GM12878 (cell line): Measurements from ENCODE around the gene MUC16. TPM values are rescaled to one million over a fixed set of nuclear protein-coding genes. Genes with fewer than 3 reads are reported as not detected.

Source experiments
- ATAC-seq: fragments of 200-7000 bp; cut with Tn5 transposase; 3 replicates; pipeline ENCODE4 v1.9.1; 2020; ENCODE audit warnings: mild to moderate bottlenecking, moderate library complexity
- BruUV-seq: library from RNA; stranded (reverse); fragments of 400-500 nt; replicated peaks from 2 replicates; lab custom pipeline; 2021; lab: Mats Ljungman, UMichigan
- CTCF ChIA-PET: fragments of 300-600 bp; sonication (Branson Sonifier 250); formaldehyde crosslinking; extraction: SDS; loops from one replicate; lab custom pipeline; 2021; ENCODE audit warnings: inconsistent platforms; lab: Yijun Ruan, JAX
- POLR2A ChIA-PET: fragments of 350-600 bp; formaldehyde crosslinking; extraction: SDS; loops from one replicate; lab custom pipeline; 2021; ENCODE audit warnings: inconsistent platforms; lab: Charles Lee
- RAD21 ChIA-PET: fragments of 300-600 bp; sonication (Branson Sonifier 250); formaldehyde crosslinking; loops from one replicate; lab custom pipeline; 2023; ENCODE audit warnings: antibody characterized with exemption; ENCODE audit not compliant: unreplicated experiment; lab: Charles Lee
- SMC1A ChIA-PET: fragments of 300-600 bp; sonication (Branson Sonifier 250); formaldehyde crosslinking; loops from one replicate; lab custom pipeline; 2023; ENCODE audit not compliant: unreplicated experiment, uncharacterized antibody; lab: Charles Lee
- DNase-seq: peaks from one replicate; pipeline ENCODE4 v3.0.0-alpha.2; 2011; ENCODE audit warnings: low read depth, low spot score
- FAIRE-seq: peaks from 3 replicates; lab custom pipeline; 2011; peaks lifted over from hg19 to GRCh38; lab: Jason Lieb, UNC
- H2AFZ ChIP-seq: 2 replicates; pipeline ENCODE4 v1.6.0; 2011; ENCODE audit warnings: low read depth, low read length, control low read depth; ENCODE audit not compliant: control insufficient read depth
- H3K27ac ChIP-seq: 2 replicates; pipeline ENCODE4 v1.5.1; 2011; ENCODE audit warnings: control low read depth; ENCODE audit not compliant: control insufficient read depth, insufficient read depth
- H3K27me3 ChIP-seq, 2 experiments: replicated peaks in 1 of 2; 2 replicates each; pipeline versions ENCODE4 v1.6.0 to v1.6.1; 2011; ENCODE audit warnings: low read length in 1 of 2; ENCODE audit not compliant: control insufficient read depth in 2 of 2, insufficient read depth in 2 of 2
- H3K36me3 ChIP-seq, 2 experiments: 2 replicates each; pipeline ENCODE4 v1.5.1; 2011; ENCODE audit warnings: low read length in 1 of 2; ENCODE audit not compliant: control insufficient read depth in 2 of 2, insufficient read depth in 2 of 2
- H3K4me1 ChIP-seq: 2 replicates; pipeline ENCODE4 v1.6.1; 2011; ENCODE audit warnings: mild to moderate bottlenecking, low read length, moderate library complexity, mixed read lengths; ENCODE audit not compliant: control insufficient read depth, insufficient read depth
- H3K4me2 ChIP-seq: 2 replicates; pipeline ENCODE4 v1.6.0; 2011; ENCODE audit warnings: control low read depth; ENCODE audit not compliant: control insufficient read depth, insufficient read depth
- H3K4me3 ChIP-seq: fragments of 200-600 bp; sonication (generic); 2 replicates; pipeline ENCODE4 v1.5.1; 2016
- H3K79me2 ChIP-seq: 2 replicates; pipeline ENCODE4 v1.6.0; 2011; ENCODE audit warnings: low read length; ENCODE audit not compliant: control insufficient read depth, insufficient read depth
- H3K9ac ChIP-seq: 2 replicates; pipeline ENCODE4 v1.8.0; 2011; ENCODE audit warnings: low read length, control low read depth, mixed read lengths; ENCODE audit not compliant: control insufficient read depth, insufficient read depth
- H3K9me3 ChIP-seq: replicated peaks from 3 replicates; pipeline ENCODE4 v1.5.1; 2011; ENCODE audit warnings: mild to moderate bottlenecking, low read length; ENCODE audit not compliant: control insufficient read depth, insufficient read depth
- H4K20me1 ChIP-seq: 2 replicates; pipeline ENCODE4 v1.6.0; 2011; ENCODE audit not compliant: control insufficient read depth, insufficient read depth
- BCL11A ChIP-seq: IDR thresholded peaks from 2 replicates; pipeline ENCODE4 v1.6.1; 2011; ENCODE audit warnings: low read depth, low read length
- JUND ChIP-seq: IDR thresholded peaks from 2 replicates; pipeline ENCODE4 v1.6.1; 2012; ENCODE audit warnings: low read depth, mild to moderate bottlenecking, low read length, improper control_type of control experiment, moderate library complexity
- KDM1A ChIP-seq: fragments of 200-600 bp; sonication (generic); IDR thresholded peaks from 2 replicates; pipeline ENCODE4 v1.6.1; 2016; ENCODE audit warnings: borderline replicate concordance
- MXI1 ChIP-seq: fragments of 150-350 bp; IDR thresholded peaks from 2 replicates; pipeline ENCODE4 v1.6.1; 2011; ENCODE audit warnings: low read depth, mild to moderate bottlenecking, inconsistent platforms, low read length, improper control_type of control experiment
- MYB ChIP-seq: fragments of 150-350 bp; IDR thresholded peaks from 2 replicates; pipeline ENCODE4 v1.6.1; 2014; ENCODE audit warnings: mild to moderate bottlenecking, low read depth, low read length, borderline replicate concordance
- NFYB ChIP-seq: IDR thresholded peaks from 2 replicates; pipeline ENCODE4 v1.6.1; 2011; ENCODE audit warnings: low read depth, mild to moderate bottlenecking, low read length, improper control_type of control experiment, moderate library complexity; ENCODE audit not compliant: insufficient read depth
- RAD21 ChIP-seq: IDR thresholded peaks from 2 replicates; pipeline ENCODE4 v1.6.1; 2011; ENCODE audit warnings: mild to moderate bottlenecking, low read depth, low read length, moderate library complexity; ENCODE audit not compliant: insufficient read depth
- WGBS: methylation state at CpG from one replicate; pipeline ENCODE4 v1.1.6; 2016; ENCODE audit warnings: low lambda C conversion rate; ENCODE audit not compliant: insufficient replicate concordance, insufficient coverage; ENCODE audit errors: missing lambda C conversion rate; 5-methylcytosine and 5-hydroxymethylcytosine counted together
- in situ Hi-C: fragments of 300-500 bp; cut with MboI; formaldehyde crosslinking; loops from 9 replicates; pipeline ENCODE4 v1.14.3; 2018; ENCODE audit warnings: mixed read lengths
- intact Hi-C: fragments of 100-400 bp; cut with micrococcal nuclease; formaldehyde crosslinking; loops from one replicate; pipeline ENCODE4 v1.14.2; 2022; ENCODE audit not compliant: unreplicated experiment
- polyA plus RNA-seq, 11 experiments: library from polyadenylated mRNA; depleted of rRNA in 4 of 11; unstranded in 6 of 11; stranded (reverse) in 5 of 11; fragments of >200 nt; fragmentation: Nextera tagmentation in 4 of 11; fragmentation: Illumina TruSeq in 1 of 11; extraction: Ambion mirVana in 4 of 11; extraction: Trizol in 1 of 11; gene quantifications; 1 replicate in 1 of 11; 2 replicates in 10 of 11; pipeline versions ENCODE4 v1.2.1 to v1.2.3, GENCODE V29; 2011 to 2016; ENCODE audit warnings: inconsistent platforms in 2 of 11, missing spikeins in 2 of 11, low read depth in 1 of 11
- total RNA-seq, 4 experiments: library from RNA; depleted of rRNA in 3 of 4; stranded (reverse); fragments of >200 nt in 3 of 4; fragmentation: Illumina TruSeq in 1 of 4; extraction: Trizol in 1 of 4; gene quantifications; 2 replicates each; pipeline versions ENCODE4 v1.2.1 to v1.2.3, GENCODE V29; 2013 to 2021
- TF ChIP-seq, protein P1 (sequence below): IDR thresholded peaks from 2 replicates; pipeline ENCODE4 v1.6.1; 2012; ENCODE audit warnings: low read depth, low read length, improper control_type of control experiment

MUC16 gene
- total and polyA plus RNA-seq, 10 of the 15 experiments (the other 5 are each of a cell fraction or from before 2014, with no cell fraction given) = under 0.01 TPM; not detected in 8

DNA sequence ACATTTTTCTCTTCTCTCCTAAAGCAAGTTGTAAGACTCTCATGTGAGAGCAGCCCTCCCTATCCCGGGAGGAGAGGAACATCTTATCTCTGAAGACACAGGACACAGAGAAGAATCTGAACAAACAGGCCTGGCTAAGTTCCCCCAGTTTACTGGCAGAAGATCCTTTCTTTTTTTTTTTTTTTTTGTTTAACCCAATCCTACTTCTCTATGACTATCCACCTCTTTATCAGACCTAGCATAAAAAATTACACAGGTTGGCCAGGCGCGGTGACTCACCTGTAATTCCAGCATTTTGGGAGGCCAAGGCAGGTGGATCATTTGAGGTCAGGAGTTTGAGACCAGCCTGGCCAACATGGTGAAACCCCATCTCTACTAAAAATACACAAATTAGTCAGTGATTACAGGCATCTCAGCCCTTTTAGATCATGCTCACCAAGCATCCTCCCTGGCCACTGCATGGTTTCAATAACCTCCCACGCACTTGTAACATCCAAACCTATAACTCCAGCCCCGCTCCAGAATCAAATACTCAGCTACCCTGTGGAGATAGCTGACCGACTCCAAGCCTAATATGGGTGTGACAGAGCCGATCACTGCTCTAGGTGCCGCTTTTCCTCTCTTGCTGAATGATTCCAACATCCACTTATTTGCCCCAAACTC is 27.3 kb upstream of the MUC16 start:
- DNase-seq = no peak
- no peaks in the 10 kb centered on the region for H4K20me1 ChIP-seq
- BruUV-seq = no TSS peak
- no peak for ATAC-seq
- intact Hi-C loops = no loop called here
- FAIRE-seq = no peak
- no peaks in the 10 kb centered on the region for H3K79me2 ChIP-seq
- in situ Hi-C loops = no loop called here
- H3K4me3 ChIP-seq = no peak overlapping the region
- H3K9me3 ChIP-seq = no peaks in the 10 kb centered on the region; the same call in 2 of the 3 replicates
- no peak overlapping the region for H2AFZ ChIP-seq
- no peaks in the 10 kb centered on the region for H3K36me3 ChIP-seq
- RAD21 ChIA-PET = no interaction called here
- no peak overlapping the region for H3K4me2 ChIP-seq
- TF ChIP-seq, protein P1, sequence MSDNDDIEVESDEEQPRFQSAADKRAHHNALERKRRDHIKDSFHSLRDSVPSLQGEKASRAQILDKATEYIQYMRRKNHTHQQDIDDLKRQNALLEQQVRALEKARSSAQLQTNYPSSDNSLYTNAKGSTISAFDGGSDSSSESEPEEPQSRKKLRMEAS = no peak
- TF ChIP-seq BCL11A (no peak), JUND (no peak), MYB (no peak), NFYB (no peak), RAD21 (no peak), KDM1A (no peak), MXI1 (no peak)
- CTCF ChIA-PET = no interaction called here
- H3K27me3 ChIP-seq = no peaks in the 10 kb centered on the region
- WGBS = 48% methylated on average over 8 of the region's 8 CpGs
- no peak overlapping the region for H3K27ac ChIP-seq
- no peaks in the 10 kb centered on the region for H3K4me1 ChIP-seq
- H3K9ac ChIP-seq = no peak overlapping the region
- SMC1A ChIA-PET = no interaction called here
- POLR2A ChIA-PET = no interaction called here
